ENCODE data around the gene EXD3.

EXD3 gene

GRCh38 chr9:137375321-137376058 lies 47.5 kb downstream of the EXD3 start:
- DNase-seq: no peak

DNA sequence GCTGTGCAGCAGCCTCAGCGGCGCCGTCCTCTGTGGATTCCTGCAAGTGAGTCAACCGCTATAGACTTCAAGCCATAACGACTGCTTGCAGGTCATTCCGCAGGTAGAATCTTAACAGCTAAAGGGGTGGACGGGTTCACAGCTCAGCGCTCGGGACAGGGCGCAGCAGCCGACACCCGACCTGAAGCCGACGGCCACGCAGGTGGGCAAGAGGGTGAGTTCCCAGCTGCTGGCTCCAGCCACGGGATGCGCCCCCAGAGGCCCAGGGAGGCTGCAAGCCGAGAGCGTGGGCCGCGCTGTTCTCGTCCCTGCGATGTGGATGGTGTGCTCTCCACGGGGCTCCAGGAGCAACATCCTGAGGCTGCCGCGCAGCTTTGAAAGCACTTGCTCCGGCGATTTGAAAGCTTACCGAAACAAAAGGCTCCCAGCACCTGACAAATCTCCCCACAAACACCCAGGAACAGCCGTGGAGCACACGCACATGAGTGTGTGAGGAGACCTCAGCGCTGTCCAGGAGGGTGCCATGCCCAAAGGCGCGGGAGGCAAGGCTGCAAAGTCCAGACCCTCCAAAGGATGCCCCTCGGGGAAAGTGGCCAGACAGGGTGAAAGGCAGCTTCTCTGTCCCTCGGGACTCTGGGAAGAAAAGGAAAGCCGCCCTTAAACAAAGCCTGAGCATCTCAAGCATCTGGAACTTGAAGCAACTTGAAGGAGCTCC lies 48.7 kb downstream of the EXD3 start:
- no peak for DNase-seq

- no peak for DNase-seq
Observed at GRCh38 chr9:137373611-137373980, 49.4 kb downstream of the EXD3 start.

DNA sequence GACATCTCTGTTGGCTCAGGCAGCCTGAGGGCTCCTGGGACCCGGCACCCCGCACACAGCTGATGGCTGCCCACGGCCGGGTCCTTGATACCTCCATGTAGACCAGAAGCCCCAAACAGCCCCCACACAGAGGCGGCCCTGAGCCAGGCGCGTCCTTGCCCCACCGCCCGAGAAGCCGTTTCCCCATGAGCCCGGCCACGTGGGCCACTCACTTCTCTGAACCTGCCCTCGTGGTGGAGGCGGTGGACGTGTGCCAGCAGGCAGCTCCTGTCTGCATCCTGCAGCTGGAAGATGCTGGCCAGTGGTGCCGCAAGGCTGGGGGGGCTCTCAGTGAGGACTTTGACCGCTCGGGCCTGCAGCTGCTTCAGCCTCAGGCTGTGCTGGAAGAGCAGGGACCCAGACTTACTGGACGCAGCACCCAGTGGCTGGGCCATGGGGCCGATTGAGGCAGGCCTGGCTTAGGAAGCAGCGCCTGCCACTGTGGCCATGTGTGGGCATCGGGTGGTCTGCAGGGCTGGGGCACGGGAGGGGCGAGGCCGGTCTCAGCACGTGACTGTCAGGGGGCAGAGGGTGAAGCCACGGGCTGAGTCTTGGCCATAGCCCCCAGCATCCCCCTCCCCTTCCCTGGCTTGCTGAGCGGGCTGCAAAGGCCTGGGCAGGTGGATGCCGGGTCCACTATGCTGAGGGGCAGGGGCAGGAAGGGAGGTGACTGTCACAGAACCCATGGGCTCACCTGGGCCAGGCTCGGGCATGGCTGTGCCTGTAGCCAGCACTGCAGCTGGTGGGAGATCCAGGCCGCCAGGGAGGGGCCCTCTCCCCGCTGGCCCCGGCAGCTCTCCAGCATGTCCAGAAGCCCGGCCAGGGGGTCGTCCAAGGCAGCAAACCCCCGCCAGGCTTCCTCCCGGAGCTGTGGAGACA lies 50.0 kb downstream of the EXD3 start:
- no peak for DNase-seq

- no peak for DNase-seq
Observed at GRCh38 chr9:137371946-137372651, 50.9 kb downstream of the EXD3 start.

DNA sequence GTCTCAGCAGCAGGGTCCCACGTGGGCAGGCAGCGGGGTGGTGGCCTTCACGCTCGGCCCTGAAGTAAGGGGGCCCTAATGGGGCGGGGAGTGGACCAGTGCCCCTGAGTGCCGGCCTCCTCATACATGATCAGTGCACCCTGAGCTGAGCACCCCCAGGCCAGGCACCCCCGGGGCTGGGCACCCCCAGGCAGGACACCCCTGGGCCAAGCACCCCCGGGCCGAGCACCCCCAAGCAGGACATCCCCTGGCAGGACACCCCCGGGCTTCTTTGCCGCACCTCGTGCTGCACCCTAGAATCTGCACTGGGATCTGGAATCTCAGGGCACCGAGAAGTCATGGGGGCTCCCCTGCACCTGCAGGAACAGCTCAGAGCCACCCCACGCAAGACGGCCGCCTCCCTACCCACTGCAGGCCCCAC lies 51.4 kb downstream of the EXD3 start:
- DNase-seq: no peak

DNA sequence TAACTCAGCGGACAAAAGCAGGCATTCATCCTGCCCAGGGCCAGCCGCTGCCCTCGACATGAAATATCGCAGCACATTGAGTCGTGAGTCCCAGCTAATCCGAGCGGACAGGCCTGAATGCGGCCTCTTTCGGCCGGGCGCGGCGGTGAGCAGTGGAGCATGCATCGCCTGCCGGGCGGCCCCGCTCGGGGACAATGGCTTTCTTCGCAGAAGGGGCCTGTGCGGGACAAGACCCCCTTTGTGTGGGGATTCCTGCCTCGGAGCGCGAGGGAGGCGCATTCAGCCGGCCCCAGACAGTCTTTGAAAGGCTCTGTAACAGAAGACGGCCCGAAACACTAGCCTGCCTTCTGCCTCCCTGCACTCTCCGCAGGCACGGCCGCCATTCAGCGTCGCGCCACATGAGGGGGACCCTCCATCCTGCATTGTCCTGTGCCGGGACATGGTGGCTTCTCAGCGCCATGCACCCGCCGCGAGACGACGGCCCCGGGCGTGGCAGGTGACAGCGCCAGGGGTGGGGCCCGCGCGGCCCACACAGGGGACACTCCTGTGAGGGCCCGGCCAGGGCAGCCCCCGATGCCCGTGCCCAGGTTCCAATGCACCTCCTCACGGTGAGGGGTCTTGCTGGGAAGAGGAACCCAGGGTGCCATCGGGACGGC lies 52.0 kb downstream of the EXD3 start:
- DNase-seq: no peak

DNA sequence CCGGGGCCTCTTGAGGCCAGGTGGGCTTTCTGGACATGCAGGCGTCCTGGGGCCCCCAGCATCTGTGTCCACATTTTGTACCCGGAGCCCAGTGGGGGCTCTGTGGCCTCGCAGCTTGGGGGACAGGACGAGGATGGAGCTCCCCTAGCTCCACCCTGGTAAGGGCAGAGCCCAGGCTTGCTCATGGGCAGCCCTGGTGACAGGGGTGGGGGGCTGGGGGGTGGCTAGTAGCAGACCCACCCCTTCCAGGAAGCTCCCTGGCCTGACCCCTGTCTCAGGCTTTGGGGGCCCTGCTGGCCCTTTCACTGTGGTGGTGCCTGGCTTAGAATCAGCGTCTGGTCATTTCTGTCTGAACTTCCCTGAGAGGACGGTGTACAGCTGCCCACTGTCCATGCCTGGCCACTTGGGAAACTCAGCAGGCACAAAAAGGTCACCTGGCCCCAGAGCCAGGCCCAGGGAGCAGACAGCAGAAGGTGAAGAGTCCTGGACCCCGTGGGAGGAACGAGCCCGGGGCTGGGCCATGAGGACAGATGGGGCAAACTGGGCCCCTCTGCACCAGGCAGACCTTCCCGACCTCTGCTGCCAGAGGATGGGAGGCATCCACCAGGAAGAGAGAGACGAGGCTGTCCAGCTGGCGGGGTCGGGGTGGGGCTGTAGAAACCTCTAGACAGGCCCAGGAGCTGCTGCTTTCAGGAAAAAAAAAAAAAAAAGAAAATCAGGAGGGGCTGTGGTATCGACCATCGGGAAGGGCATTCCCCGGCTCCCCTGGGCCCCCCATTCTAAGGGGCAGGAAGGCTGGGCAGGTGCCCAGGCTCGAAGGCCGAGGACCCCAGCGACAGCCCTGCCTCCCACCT lies 52.8 kb downstream of the EXD3 start:
- DNase-seq: no peak

DNA sequence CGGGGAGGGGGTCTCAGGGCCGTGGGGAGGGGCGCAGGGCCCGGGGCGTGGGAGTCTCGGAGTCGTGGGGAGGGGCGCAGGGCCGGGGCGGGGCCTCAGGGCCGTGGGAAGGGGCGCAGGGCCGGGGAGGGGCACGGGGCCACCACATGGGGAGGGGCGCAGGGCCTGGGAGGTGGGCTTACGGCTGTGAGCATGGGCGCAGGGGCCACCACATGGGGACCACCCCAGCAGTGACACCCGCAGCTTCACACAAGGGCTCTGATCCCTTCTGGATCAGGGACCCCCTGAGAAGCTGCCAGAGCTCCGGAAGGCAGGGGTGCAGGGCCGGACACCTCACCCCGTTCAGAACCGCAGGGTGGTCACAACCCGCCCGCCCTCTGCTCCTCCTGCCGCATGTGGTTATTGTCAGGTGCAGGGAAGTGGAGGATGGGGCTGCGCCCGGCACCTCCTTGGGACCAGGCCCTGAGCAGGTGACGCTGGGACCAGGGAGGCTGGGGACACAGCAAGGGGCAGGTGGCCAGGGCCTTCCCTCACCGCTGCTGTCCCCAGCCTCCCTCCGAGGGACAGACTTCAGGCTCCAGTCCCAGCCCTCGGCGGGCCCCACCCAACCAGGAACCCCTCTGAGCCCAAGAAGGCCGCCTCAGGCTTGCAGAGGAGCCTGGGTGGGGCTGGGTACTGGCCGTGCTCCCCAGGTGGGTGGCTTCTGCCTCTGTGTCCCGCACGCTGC lies 53.7 kb downstream of the EXD3 start:
- no peak for DNase-seq

DNA sequence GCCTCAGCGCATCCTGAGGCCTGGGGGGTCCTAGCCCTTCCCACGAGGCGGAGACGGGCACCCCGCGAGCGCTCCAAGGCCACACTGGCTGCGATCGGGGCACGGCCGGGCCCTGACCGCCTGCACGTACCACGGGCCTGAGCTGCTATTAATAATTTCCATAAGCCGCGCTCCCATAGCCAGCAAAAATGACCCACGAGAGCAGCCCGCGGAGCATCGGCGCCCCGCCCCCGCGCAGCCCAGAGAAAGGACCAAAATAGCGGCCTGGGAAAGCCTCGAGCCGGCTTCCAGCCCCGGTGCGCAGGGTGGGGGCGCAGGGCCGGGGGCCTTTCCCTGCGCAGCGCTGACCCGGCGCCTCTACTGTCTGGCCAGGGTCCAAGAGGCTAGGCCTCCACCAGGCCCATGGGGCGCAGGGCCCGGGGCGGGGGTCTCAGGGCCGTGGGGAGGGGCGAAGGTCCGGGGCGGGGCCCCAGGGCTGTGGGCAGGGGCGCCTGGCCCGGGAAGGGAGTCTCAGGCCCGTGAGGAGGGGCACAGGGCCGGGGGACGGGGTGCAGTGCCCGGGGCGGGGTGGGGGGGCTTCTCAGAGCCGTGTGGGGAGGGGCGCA lies 54.4 kb downstream of the EXD3 start:
- no peak for DNase-seq

DNA sequence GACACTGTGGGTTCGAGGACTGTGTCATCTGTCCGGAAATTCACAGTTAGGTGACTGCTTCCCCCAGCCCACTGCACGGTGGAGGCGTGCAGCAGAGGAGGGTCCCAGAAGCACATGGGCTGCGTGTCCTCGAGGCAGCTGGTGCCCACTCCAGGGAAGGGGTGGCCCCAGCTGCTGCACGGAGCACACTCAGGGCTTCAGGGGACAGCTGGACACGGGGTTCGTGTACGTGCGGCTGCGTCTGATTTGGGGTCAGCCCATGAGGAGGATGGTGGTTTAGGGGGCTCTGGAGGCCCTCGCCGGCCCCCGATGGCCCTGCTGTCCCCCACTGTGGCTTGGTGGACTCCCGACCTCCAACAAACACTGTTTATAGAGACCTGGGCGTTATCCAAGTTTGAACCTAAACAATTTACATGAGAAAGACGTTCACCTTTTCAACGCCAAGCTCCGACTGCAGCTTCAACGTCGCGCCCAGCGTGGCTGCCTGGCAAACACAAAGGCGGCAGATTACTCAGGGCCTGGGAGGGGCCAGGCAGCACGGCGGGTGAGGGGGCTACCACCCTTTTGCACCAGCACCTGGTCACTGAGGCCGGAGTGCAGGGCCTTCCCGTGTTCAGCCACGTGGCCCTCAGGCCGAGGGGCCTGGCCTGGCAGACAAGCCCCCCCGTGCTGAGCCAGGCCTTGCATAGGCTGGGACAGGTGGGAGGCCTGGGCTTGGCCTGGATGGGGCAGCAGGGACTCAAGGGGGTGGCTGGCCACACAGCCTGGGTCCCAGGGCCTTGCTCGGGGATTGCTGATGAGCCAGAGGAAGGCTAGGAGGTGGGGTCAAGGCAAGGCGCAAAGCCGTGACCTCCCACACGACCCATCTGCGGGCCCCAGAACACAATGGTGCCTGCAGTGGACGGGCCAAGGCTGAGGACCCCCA lies 55.2 kb downstream of the EXD3 start:
- no peak for DNase-seq

DNA sequence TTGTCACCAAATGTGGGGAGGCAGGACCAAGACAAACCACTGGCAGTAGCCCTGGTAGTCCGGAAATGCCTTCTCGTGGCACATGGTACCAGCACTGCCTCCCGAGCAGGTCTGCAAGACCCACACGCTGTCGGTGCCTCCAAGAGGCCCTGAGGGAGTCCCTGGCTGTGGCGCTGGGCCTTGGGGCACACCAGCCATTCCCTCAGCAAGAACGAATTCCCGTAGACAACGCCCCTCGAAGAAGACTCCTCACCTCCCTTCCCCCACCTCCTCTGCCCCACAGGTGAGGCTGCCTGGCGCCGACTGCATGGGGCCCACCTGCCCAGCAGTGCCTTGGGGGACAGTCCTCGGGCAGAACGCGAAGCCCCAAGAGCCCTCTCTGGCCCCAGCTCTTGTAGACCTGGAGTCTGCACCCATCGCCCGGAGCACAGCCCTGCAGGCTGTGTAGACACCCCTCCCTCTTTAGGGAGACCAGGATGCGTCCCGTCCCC lies 56.0 kb downstream of the EXD3 start:
- DNase-seq: no peak

DNA sequence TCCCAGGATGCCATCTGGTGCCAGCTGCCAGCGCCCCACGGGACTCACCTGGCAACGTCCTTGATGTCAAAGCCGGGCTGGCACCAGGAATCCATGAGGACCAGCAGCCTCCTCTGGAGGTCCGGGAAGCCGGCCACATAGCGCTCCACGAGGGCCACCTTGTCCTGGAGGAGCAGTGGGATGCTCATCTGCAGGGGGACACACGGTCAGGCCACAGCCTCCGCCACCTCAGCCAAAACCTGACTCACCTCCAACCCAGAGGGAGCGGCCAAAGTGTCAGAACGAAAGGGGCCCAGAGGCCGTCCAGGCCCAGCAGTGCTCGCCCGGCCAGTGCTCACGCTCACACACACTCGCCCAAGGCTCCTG lies 56.5 kb downstream of the EXD3 start:
- DNase-seq: no peak

- DNase-seq: no peak
Observed at GRCh38 chr9:137365552-137366444, 57.2 kb downstream of the EXD3 start.

- DNase-seq: no peak
Observed at GRCh38 chr9:137365056-137365455, 57.9 kb downstream of the EXD3 start.

DNA sequence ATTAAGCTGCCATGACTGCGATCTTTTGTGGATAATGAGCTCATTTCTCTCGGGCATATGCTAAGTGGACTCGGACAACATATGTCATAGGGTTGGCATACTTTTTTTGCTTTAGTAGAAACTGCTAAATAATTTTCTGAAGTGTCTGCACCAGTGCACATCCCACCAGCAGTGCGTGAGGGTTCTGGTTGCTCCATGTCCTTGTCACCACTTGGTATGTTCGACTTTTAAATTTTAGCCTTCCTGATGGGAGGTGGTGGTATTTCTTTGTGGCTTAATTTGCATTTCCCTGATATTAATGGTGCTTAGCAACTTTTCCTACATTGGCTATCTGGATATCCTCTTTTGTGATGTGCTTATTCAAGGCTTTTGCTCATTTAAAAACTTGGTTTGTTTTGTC lies 63.1 kb downstream of the EXD3 start:
- no peak for DNase-seq

GRCh38 chr9:137358126-137358525 lies 64.8 kb downstream of the EXD3 start:
- DNase-seq: no peak

- DNase-seq: no peak
Observed at GRCh38 chr9:137357166-137357565, 65.8 kb downstream of the EXD3 start.

Data from NCI-H187 treated with DMSO at 0.1 percent for 48 hours (cell line).